ENCODE results near the gene RFNG. TPM values are rescaled to one million over a fixed set of nuclear protein-coding genes. Genes with fewer than 3 reads are reported as not detected.

The RFNG gene
- 13.5 to 28.2 TPM (median 22.6 TPM) in 5 replicates for total RNA-seq (2022; extraction: Qiagen RNA extraction; ENCODE audit: low read depth)

GRCh38 chr17:82051776-82052637, at the start of gene RFNG, which contains the start of gene GPS1:
TSS of gene RFNG (minus strand) at chr17:82051811. CDS start at chr17:82051766, 45 bp downstream.
TSS of gene GPS1 (plus strand) at chr17:82051898. CDS start at chr17:82051932, 34 bp downstream.

DNA sequence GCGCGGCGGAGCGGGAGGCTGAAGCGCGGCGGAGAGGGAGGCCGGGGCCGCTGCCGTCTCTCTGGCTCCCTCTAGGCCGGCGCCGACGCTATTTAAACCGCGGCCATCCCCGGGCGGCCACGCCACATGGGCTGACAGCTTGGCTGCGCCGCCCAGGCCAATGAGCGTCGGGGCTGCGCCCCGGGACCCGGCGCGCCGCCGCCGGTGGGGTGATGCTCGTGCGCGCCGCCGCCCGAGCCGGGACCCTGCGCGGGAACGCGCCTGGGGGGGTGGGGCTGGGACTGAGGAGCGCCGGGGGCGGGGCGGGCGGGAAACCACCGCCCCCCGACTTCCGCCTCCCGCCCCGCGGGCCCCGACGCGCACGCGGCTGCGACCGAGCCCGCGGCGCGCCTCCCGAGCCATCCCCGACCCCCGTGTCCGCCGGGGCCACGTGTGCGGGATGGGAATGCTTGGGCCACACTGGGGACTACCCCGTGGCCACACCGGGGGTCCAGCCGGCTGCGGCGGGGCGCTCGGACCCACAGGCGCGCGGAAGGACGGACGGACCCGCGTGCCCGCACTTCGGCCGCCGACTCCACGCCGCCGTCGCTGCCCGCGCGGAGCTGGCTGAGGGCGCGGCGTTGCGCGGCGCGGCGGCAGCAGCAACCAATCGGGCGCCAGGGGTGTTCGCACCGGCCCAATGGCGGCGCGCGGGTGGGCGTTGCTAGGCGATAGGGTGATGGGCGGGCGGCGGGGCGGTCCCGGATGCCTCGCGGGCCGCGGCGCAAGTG, 46.7 kb upstream of the RFNG start, which contains the start of gene FASN:
TSS of gene FASN (minus strand) at position 68 of the 770 bp plus-strand sequence. CDS start 1,791 bp downstream, outside the sequence.

DNA sequence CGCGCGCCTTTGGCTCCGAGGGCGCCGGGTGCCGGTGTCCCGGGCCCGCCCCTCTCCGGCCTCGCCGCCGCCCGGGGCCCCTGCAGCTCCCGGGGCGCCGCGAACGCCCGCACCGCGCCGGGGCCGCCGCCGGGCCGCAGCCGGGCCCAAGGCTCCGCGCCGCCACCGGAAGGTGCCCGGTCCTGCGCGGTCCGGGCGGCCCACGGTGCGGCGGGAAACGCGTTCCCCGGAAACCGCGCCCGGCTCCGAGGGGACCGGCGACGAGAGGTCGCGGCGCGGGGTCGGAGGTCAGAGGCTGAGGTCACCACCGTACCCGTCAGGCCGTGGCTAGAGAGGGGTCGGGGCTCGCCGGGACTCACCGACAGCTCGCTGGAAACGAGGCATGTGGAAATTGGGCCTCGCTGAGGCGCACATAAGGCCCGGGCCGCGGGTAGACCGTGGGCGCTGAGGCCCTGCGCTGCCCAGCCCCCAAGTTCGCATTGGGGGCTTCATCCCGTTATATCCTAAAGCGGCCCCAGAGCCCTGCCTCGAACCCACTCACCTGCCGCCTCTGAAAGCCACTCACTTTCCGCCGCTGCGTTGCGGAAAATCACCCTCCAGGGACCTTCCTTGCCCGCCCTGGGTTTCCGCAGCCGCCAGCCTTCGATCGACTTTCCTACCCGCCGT, 14.2 kb upstream of the RFNG start, which contains the start of gene DUS1L:
TSS of gene DUS1L (minus strand) at position 167 of the 666 bp plus-strand sequence. CDS start 745 bp downstream, outside the sequence.

GRCh38 chr17:82037092-82037888, 14.3 kb downstream of the RFNG start, which contains the start of gene DCXR:
TSS of gene DCXR (minus strand) at chr17:82037697. CDS start at chr17:82037682, 15 bp downstream.

GRCh38 chr17:82031303-82031884, 20.2 kb downstream of the RFNG start, which contains the start of gene RAC3:
TSS of gene RAC3 (plus strand) at chr17:82031678. CDS start at chr17:82031762, 84 bp downstream.

DNA sequence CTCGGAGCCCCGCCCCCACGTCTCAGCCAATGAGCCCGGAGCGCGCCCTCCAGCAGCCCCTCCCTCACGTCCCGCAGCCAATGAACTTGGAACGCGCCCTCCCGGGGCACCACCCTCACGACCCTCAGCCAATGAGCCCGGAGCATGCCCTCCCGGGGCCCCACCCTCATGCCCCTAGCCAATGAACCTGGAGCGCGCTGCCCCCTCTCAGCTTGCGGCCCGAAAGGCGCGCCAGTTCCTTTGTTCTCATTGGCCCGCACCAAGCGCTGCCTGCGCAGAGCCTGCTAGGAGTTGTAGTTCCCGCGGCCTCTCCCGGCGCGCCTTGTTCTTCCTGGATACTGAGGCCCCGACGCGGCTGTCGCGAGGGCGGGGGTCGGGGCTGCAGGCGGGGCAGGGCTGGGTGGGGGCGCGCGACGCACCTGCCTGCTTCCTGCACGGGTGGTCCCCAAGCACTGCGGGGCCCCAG, 28.6 kb downstream of the RFNG start, which contains the start of gene LRRC45:
TSS of gene LRRC45 (plus strand) at position 325 of the 466 bp plus-strand sequence. CDS start 339 bp downstream, outside the sequence.

GRCh38 chr17:82022310-82022980, 29.2 kb downstream of the RFNG start, which contains the start of gene CENPX:
TSS of gene CENPX (minus strand) at chr17:82022878. CDS start at chr17:82022861, 17 bp downstream.

Other genes with a start within 250 kb of the RFNG start
- gene GCGR, start 247.7 kb downstream of the RFNG start, total RNA-seq (2022; extraction: Qiagen RNA extraction; ENCODE audit: low read depth): 0.11 to 0.52 TPM (median 0.31 TPM) in 4 of 5 replicates, not detected in the other
- 70.3 to 110 TPM (median 93.6 TPM) in 5 replicates for gene MCRIP1, start 218.5 kb downstream of the RFNG start, total RNA-seq (2022; extraction: Qiagen RNA extraction; ENCODE audit: low read depth)
- 0.15 TPM in 1 of 5 replicates, not detected in the others for gene PPP1R27, start 216.8 kb downstream of the RFNG start, total RNA-seq (2022; extraction: Qiagen RNA extraction; ENCODE audit: low read depth)
- 698 to 774 TPM (median 714 TPM) in 5 replicates for gene P4HB, start 191.3 kb downstream of the RFNG start, total RNA-seq (2022; extraction: Qiagen RNA extraction; ENCODE audit: low read depth)
- gene ARHGDIA, start 180.5 kb downstream of the RFNG start, total RNA-seq (2022; extraction: Qiagen RNA extraction; ENCODE audit: low read depth): 606 to 641 TPM (median 628 TPM) in 5 replicates
- gene ALYREF, start 160.2 kb downstream of the RFNG start, total RNA-seq (2022; extraction: Qiagen RNA extraction; ENCODE audit: low read depth): 164 to 260 TPM (median 251 TPM) in 5 replicates
- 168 to 294 TPM (median 269 TPM) in 5 replicates for gene ANAPC11, start 160.1 kb downstream of the RFNG start, total RNA-seq (2022; extraction: Qiagen RNA extraction; ENCODE audit: low read depth)
- gene NPB, start 149.6 kb downstream of the RFNG start, total RNA-seq (2022; extraction: Qiagen RNA extraction; ENCODE audit: low read depth): 0.44 to 0.65 TPM (median 0.58 TPM) in 4 of 5 replicates, not detected in the other
- gene PCYT2, start 140.4 kb downstream of the RFNG start, total RNA-seq (2022; extraction: Qiagen RNA extraction; ENCODE audit: low read depth): 14.4 to 18.1 TPM (median 16.1 TPM) in 5 replicates
- gene SIRT7, start 133.6 kb downstream of the RFNG start, total RNA-seq (2022; extraction: Qiagen RNA extraction; ENCODE audit: low read depth): 26.8 to 48.2 TPM (median 44.3 TPM) in 5 replicates
- 23.8 to 45.5 TPM (median 38.0 TPM) in 5 replicates for gene MAFG, start 124.1 kb downstream of the RFNG start, total RNA-seq (2022; extraction: Qiagen RNA extraction; ENCODE audit: low read depth)
- 45.0 to 90.7 TPM (median 84.5 TPM) in 5 replicates for gene PYCR1, start 114.5 kb downstream of the RFNG start, total RNA-seq (2022; extraction: Qiagen RNA extraction; ENCODE audit: low read depth)
- not detected in 5 replicates for gene MYADML2, start 104.6 kb downstream of the RFNG start, total RNA-seq (2022; extraction: Qiagen RNA extraction; ENCODE audit: low read depth)
- 0.29 to 0.66 TPM (median 0.49 TPM) in 4 of 5 replicates, not detected in the other for gene NOTUM, start 90.6 kb downstream of the RFNG start, total RNA-seq (2022; extraction: Qiagen RNA extraction; ENCODE audit: low read depth)
- gene ASPSCR1, start 74.2 kb downstream of the RFNG start, total RNA-seq (2022; extraction: Qiagen RNA extraction; ENCODE audit: low read depth): 16.0 to 28.1 TPM (median 27.1 TPM) in 5 replicates
- 139 to 201 TPM (median 179 TPM) in 5 replicates for gene CENPX, start 28.9 kb downstream of the RFNG start, total RNA-seq (2022; extraction: Qiagen RNA extraction; ENCODE audit: low read depth)
- 8.8 to 17.9 TPM (median 15.3 TPM) in 5 replicates for gene LRRC45, start 28.5 kb downstream of the RFNG start, total RNA-seq (2022; extraction: Qiagen RNA extraction; ENCODE audit: low read depth)
- gene RAC3, start 20.1 kb downstream of the RFNG start, total RNA-seq (2022; extraction: Qiagen RNA extraction; ENCODE audit: low read depth): 21.9 to 40.8 TPM (median 38.8 TPM) in 5 replicates
- 57.4 to 102 TPM (median 94.1 TPM) in 5 replicates for gene DCXR, start 14.1 kb downstream of the RFNG start, total RNA-seq (2022; extraction: Qiagen RNA extraction; ENCODE audit: low read depth)
- 77.3 to 147 TPM (median 138 TPM) in 5 replicates for gene GPS1, start 87 bp upstream of the RFNG start, total RNA-seq (2022; extraction: Qiagen RNA extraction; ENCODE audit: low read depth)
- 66.4 to 156 TPM (median 150 TPM) in 5 replicates for gene DUS1L, start 14.0 kb upstream of the RFNG start, total RNA-seq (2022; extraction: Qiagen RNA extraction; ENCODE audit: low read depth)
- 63.0 to 155 TPM (median 144 TPM) in 5 replicates for gene FASN, start 46.4 kb upstream of the RFNG start, total RNA-seq (2022; extraction: Qiagen RNA extraction; ENCODE audit: low read depth)
- 15.5 to 28.9 TPM (median 27.5 TPM) in 5 replicates for gene CCDC57, start 161.0 kb upstream of the RFNG start, total RNA-seq (2022; extraction: Qiagen RNA extraction; ENCODE audit: low read depth)
- 65.3 to 167 TPM (median 146 TPM) in 5 replicates for gene SLC16A3, start 177.2 kb upstream of the RFNG start, total RNA-seq (2022; extraction: Qiagen RNA extraction; ENCODE audit: low read depth)
- gene CSNK1D, start 221.9 kb upstream of the RFNG start, total RNA-seq (2022; extraction: Qiagen RNA extraction; ENCODE audit: low read depth): 163 to 231 TPM (median 218 TPM) in 5 replicates